ENCODE measurements around the gene ZFAND6.
A peak's percentile ranks its signal among the peaks of the same experiment; 100 is the strongest.

Gene ZFAND6

DNA sequence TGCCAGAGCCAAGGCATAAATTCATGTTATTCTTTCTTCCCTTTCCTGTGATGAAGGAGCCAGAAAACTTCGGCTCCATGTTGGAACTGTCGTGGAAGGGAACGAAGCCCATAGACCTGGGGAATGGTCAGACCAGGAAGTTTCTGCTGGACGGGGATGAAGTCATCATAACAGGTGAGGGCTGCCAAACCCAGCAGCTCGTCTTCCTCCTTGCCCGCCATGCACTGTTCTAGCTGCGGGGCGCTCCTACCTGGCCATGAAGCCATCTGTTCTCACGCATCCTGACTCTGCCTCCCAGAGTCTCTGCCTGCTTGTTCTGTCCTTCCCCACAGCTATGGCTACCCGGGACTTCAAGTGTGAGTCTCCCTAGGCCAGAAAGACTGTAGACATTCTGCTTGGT is 121.5 kb downstream of the ZFAND6 start:
- Mint-ChIP-seq H3K9me3 (no peaks in the 10 kb centered on the region), H3K4me3 (no peak overlapping the region), H3K27me3 (ENCODE audit: low read depth) (no peaks in the 10 kb centered on the region), H3K27ac (no peak overlapping the region), H3K36me3 (ENCODE audit: low read depth) (peaks cover 71% of the 10 kb centered on the region), H3K4me1 (peaks cover 43% of the 10 kb centered on the region)
- TF ChIP-seq, protein P1, sequence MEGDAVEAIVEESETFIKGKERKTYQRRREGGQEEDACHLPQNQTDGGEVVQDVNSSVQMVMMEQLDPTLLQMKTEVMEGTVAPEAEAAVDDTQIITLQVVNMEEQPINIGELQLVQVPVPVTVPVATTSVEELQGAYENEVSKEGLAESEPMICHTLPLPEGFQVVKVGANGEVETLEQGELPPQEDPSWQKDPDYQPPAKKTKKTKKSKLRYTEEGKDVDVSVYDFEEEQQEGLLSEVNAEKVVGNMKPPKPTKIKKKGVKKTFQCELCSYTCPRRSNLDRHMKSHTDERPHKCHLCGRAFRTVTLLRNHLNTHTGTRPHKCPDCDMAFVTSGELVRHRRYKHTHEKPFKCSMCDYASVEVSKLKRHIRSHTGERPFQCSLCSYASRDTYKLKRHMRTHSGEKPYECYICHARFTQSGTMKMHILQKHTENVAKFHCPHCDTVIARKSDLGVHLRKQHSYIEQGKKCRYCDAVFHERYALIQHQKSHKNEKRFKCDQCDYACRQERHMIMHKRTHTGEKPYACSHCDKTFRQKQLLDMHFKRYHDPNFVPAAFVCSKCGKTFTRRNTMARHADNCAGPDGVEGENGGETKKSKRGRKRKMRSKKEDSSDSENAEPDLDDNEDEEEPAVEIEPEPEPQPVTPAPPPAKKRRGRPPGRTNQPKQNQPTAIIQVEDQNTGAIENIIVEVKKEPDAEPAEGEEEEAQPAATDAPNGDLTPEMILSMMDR (IDR thresholded peaks at IDR 0.05; ENCODE audit: unreplicated experiment in 3 of 3), result no peak

DNA sequence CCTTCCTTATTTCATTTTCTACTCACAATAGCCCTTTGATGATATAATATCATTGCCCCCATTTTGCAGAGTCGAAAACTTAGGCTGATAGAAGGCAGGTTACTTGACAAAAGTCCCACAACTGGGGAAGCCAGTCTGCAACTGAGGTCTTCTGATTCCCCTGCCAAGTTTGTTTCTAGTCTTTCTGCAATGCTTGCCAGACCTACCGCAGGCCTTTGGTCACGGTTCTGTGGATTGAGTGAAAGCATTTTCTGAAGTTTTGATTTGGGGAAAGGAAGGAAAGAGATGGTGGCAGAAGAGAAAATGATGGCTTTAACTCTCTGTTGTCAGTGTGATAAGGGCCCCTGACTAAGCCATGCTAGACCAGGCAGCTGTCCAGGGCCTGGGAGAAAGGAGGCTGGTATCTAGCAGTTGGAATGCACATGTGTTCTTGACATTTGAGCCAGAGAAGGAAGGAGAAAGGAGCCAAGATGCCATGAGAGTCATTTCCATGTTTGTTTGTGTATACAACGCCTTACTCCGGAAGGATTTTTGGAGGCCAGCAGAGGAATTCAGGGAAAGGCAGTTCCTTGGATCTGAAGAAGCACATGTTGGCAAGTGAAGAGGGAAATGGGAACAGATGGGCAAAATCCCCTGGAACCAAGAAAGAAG is 123.3 kb downstream of the ZFAND6 start:
- Mint-ChIP-seq H3K27me3 (ENCODE audit: low read depth) (no peaks in the 10 kb centered on the region), H3K4me1 (peaks cover 47% of the 10 kb centered on the region), H3K4me3 (peak overlapping the region in 1 of 3 experiments; percentile 28), H3K27ac (peak overlapping the region; percentile 37 to 79 (median 47)), H3K9me3 (no peaks in the 10 kb centered on the region), H3K36me3 (ENCODE audit: low read depth) (peaks cover 76% of the 10 kb centered on the region)
- TF ChIP-seq, protein P1 (IDR thresholded peaks at IDR 0.05; ENCODE audit: unreplicated experiment in 3 of 3), result no peak

DNA sequence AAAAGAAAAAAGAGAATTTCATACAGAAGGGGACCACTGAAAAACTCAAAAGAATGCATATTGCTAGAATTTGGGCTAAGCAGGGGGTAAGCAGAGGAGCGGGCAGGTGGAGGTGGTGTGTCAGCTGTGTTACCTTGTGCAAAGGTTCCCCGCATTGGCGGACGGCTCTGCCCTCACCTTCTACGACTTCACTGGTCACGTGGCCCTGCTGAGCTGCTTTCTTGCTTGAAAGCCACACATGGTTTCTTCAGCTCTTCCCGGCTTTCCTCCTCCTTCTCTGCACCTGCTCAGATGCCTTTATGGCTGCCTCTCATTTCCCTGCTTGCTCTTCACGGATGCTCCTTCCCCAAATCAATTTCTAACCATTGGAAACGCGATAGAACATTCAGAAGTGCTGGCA is 123.8 kb downstream of the ZFAND6 start:
- Mint-ChIP-seq H3K36me3 (ENCODE audit: low read depth) (peaks cover 76% of the 10 kb centered on the region), H3K27ac (peak overlapping the region; percentile 37 to 79 (median 47)), H3K9me3 (no peaks in the 10 kb centered on the region), H3K4me1 (peaks cover 52% of the 10 kb centered on the region), H3K27me3 (ENCODE audit: low read depth) (no peaks in the 10 kb centered on the region), H3K4me3 (no peak overlapping the region)
- TF ChIP-seq, protein P1 (IDR thresholded peaks at IDR 0.05; ENCODE audit: unreplicated experiment in 3 of 3), result no peak

DNA sequence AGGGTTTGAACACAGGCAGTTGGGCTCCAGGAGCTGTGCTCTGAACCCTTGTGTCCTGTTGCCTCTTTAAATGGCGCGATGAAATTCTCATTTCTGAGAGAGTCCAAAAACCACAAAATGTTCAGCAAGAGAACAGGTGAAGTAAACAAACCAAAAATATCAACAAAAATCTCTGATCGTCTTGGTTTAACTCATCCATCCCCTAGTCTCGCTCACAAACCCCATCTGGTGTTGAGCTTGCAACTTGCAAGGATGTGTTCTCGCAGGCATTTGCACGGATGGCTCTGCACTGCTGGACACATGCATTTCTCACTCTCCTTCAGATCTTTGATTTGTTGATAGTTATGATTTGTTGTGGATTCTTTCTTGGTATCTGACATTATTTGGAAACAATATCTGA is 124.4 kb downstream of the ZFAND6 start:
- Mint-ChIP-seq H3K4me1 (peaks cover 57% of the 10 kb centered on the region), H3K9me3 (no peaks in the 10 kb centered on the region), H3K36me3 (ENCODE audit: low read depth) (peaks cover 75% of the 10 kb centered on the region), H3K27me3 (ENCODE audit: low read depth) (no peaks in the 10 kb centered on the region), H3K27ac (no peak overlapping the region), H3K4me3 (no peak overlapping the region)
- TF ChIP-seq, protein P1 (IDR thresholded peaks at IDR 0.05; ENCODE audit: unreplicated experiment in 3 of 3), result peak in 2 of 3 experiments; percentile 20 to 39

DNA sequence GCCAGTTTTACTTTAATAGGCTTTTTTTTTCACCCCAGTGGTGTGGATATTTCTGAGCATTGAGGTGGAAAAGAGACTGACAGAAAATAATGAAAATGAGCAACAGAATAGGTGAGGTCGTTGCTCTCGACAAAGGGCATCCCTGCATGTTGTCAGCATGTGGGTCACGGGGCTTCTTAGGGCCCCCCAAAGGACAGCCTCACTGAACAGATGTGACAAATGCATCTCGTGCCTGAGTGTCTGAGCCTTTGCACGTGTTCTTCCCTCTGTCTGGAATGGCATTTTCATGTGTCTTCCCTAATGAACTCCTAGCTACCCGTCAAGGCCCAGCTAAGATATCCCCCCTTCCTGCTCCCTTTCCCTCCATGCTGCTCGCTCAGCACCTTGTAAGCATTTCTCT is 125.1 kb downstream of the ZFAND6 start:
- Mint-ChIP-seq H3K9me3 (no peaks in the 10 kb centered on the region), H3K27me3 (ENCODE audit: low read depth) (no peaks in the 10 kb centered on the region), H3K36me3 (ENCODE audit: low read depth) (peaks cover 70% of the 10 kb centered on the region), H3K4me1 (peaks cover 56% of the 10 kb centered on the region), H3K27ac (peak overlapping the region in 1 of 3 experiments; percentile 3), H3K4me3 (no peak overlapping the region)
- TF ChIP-seq, protein P1 (IDR thresholded peaks at IDR 0.05; ENCODE audit: unreplicated experiment in 3 of 3), result no peak

DNA sequence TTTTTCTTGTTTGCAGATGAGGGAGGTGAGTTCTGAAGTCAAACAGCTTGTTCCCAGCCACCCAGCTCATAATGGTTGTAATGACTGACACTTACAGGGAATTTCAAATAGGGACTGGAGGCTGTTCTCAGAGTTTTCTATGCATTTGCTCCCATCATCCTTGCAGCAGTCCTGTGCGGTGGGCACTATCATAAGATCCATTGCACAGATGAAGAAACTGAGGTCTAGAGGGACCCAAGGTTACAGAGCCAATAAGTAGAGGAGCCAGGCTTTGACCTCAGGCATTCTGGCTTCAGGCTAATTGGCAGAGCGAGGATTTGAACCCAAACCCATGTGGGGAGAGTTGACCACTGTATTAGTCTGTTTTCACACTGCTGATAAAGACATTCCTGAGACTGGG is 125.7 kb downstream of the ZFAND6 start:
- TF ChIP-seq, protein P1 (IDR thresholded peaks at IDR 0.05; ENCODE audit: unreplicated experiment in 3 of 3), result no peak
- peaks cover 67% of the 10 kb centered on the region for H3K36me3 Mint-ChIP-seq (ENCODE audit: low read depth)
- H3K4me1 Mint-ChIP-seq, result peaks cover 54% of the 10 kb centered on the region
- H3K4me3 Mint-ChIP-seq, result no peak overlapping the region
- no peaks in the 10 kb centered on the region for H3K9me3 Mint-ChIP-seq
- H3K27ac Mint-ChIP-seq, result peak overlapping the region in 1 of 3 experiments; percentile 3
- no peaks in the 10 kb centered on the region for H3K27me3 Mint-ChIP-seq (ENCODE audit: low read depth)

All from nephron (organoid).